ENCODE measurements around the gene THRAP3.
"Not testable (repeated sequence)": the region's sequence is repeated elsewhere in the genome, so short reads cannot be mapped to it uniquely, and the experiment has no call there.

The THRAP3 gene, protein sequence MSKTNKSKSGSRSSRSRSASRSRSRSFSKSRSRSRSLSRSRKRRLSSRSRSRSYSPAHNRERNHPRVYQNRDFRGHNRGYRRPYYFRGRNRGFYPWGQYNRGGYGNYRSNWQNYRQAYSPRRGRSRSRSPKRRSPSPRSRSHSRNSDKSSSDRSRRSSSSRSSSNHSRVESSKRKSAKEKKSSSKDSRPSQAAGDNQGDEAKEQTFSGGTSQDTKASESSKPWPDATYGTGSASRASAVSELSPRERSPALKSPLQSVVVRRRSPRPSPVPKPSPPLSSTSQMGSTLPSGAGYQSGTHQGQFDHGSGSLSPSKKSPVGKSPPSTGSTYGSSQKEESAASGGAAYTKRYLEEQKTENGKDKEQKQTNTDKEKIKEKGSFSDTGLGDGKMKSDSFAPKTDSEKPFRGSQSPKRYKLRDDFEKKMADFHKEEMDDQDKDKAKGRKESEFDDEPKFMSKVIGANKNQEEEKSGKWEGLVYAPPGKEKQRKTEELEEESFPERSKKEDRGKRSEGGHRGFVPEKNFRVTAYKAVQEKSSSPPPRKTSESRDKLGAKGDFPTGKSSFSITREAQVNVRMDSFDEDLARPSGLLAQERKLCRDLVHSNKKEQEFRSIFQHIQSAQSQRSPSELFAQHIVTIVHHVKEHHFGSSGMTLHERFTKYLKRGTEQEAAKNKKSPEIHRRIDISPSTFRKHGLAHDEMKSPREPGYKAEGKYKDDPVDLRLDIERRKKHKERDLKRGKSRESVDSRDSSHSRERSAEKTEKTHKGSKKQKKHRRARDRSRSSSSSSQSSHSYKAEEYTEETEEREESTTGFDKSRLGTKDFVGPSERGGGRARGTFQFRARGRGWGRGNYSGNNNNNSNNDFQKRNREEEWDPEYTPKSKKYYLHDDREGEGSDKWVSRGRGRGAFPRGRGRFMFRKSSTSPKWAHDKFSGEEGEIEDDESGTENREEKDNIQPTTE

DNA sequence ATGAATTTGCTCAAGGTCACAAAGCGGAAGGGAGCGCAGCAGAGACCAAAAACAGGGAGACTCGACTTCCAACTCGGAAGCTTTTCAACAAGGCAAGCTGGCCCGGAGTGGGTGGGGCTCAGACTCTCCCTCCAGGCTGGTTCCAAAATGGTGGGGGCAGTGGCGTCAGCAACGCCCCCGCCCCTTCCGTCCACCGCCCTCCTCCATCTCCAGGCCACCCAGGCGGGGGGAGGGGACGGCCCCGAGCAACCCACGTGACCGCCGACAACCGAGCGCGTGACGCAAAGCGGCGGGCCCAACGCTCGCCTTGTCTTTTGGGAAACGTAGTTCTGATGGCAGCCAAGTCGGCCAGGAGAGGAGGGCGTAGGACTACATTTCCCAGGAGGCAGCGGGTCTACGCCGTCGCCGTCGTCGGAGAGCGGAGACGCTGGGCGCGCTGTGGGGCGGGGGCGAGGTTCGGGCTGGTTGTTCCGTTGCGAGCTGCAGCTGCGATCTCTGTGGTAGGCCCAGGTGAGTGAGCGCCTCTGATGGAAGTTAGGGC is at the start of gene THRAP3:
Gene THRAP3, plus strand, starts transcription at position 448 of the 541 bp plus-strand sequence. CDS start 58,121 bp downstream, outside the sequence.
- in situ Hi-C loops (cut with MboI; ENCODE audit: low sequenced_read_pairs) = no loop called here

GRCh38 chr1:36174713-36175112 is 49.5 kb upstream of the THRAP3 start:
- in situ Hi-C loops (cut with MboI; ENCODE audit: low sequenced_read_pairs) = no loop called here

DNA sequence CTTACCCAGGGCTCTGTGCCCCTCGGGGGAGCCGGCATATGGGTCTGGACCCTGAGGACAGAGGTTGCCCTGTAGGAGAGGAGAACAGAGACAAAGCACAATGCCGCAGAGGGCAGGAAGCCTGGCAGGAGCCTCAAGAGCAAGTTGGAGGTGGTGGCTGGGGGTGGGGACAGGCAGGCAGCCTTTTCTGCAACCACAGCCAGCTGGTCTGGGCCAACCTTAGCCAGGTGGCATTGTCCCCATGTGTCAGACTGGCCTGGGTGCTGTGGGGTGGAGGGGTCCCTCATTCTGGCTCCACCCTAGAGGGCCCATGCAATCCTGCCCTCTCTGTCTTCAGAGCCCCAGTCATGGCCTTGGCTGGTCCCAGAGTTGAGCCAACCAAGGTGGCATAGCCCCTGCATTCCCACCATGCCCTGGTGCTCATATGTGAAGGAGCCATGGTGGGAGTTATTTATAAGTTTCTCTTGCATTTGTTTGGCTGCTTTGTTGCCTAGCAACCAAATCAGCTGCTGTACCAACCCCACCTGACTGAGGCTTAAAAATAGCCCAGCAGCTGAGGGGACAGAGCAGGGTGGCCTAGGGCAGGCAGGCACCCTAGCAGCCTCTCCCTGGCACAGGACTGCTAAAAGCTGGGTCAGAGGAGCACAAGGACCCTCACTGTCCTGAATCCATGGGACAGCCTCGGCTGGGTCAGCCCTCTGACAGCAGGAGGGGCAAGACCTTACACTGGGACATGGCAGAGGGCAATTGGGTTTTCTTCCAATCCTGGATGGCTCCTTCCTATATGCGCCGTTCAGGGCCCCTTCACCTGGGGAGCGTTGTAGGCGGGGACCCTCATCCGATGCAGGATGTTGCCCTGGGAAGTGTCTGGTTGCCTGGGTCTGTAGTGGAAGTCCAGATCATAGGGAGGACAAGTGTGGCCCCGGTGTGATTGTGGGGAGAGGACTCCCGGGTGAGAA is 48.8 kb upstream of the THRAP3 start:
- in situ Hi-C loops (cut with MboI; ENCODE audit: low sequenced_read_pairs) = no loop called here

DNA sequence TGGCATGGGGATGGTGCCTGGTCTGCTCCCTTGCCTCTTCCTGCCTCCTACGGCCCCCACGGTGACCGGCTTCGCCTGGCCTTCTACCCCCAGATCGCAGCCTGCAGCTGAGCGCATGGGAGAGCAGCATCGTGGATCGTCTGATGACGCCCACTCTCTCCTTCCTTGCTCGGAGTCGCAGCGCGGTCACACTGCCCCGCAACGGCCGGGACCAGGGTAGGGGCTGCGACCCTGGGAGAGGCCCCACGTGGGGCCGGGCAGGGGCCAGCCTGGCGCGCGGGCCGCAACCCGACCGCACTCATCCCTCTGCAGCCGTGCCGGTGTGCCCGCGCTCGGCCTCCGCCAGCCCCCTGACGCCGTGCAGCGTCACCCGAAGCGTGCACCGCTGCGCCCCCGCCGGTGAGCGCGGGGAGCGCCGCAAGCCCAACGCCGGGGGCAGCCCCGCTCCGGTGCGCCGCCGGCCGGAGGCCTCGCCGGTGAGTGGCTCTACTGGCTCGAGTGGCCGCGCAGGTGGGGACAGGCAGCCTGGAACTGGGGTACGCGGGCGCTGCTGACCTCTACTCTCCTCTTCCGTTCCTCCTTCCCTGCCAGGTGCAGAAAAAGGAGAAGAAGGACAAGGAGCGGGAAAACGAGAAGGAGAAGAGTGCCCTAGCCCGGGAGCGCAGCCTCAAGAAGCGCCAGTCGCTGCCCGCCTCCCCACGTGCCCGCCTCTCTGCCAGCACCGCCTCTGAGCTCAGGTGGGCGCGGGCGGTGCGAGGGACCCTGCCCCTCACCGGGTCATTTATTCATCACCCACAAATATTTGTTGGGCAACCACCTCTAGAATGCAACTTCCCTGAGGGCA is 47.9 kb upstream of the THRAP3 start:
- in situ Hi-C loops (cut with MboI; ENCODE audit: low sequenced_read_pairs) = no loop called here

DNA sequence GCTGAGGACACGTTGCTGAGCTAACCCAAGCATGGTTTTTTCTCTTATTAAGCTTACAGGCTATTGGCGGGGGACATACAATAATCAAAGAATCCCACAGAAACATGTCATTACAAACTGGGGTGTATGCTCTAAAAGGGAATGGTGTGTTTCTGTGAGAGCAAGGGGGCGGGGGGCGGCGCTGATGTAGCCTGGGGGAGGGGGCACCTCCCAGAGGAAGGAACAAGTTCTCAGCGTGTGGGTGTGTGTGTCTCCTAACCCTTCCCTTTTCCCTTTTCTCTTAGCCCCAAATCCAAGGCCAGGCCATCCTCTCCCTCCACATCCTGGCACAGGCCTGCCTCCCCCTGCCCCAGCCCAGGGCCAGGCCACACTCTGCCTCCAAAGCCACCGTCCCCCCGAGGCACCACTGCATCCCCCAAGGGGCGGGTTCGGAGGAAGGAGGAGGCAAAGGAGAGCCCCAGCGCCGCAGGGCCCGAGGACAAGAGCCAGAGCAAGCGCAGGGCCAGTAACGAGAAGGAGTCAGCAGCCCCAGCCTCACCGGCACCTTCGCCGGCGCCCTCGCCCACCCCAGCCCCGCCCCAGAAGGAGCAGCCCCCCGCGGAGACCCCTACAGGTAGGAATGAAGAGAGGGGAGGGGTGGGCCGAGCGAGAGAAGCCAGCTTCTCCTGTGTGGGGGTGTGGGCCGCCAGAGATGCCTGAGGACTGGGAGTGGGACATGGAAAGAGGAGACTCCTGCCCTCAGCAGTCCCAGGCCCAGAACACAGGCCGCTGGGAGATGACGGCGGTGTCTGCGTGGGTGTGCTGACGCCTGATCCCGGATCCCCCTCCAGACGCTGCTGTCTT is 46.4 kb upstream of the THRAP3 start:
- in situ Hi-C loops (cut with MboI; ENCODE audit: low sequenced_read_pairs) = no loop called here

DNA sequence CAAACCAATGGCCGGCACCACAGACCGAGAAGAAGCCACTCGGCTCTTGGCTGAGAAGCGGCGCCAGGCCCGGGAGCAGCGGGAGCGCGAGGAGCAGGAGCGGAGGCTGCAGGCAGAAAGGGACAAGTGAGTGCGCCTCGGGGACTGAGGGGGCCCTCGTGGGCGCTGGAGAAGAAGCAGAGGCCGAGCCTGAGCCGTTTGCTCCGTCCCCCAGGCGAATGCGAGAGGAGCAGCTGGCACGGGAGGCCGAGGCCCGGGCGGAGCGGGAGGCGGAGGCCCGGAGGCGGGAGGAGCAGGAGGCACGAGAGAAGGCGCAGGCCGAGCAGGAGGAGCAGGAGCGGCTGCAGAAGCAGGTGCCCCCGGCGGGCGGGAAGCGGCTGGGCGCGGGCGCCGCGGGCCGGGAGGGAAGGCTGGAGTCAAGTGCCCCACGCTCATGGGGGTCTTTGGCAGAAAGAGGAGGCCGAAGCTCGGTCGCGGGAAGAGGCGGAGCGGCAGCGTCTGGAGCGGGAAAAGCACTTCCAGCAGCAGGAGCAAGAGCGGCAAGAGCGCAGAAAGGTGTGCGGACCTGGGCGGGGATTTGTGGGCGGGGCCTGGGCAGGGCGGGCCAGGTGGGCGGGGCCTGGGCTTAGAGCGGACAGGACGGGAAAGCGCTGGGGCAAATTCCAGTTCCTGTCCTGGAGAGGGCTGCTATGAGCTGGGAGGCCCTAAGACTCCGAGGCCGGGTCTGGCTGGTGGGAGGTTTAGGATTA is 45.6 kb upstream of the THRAP3 start:
- in situ Hi-C loops (cut with MboI; ENCODE audit: low sequenced_read_pairs) = no loop called here

DNA sequence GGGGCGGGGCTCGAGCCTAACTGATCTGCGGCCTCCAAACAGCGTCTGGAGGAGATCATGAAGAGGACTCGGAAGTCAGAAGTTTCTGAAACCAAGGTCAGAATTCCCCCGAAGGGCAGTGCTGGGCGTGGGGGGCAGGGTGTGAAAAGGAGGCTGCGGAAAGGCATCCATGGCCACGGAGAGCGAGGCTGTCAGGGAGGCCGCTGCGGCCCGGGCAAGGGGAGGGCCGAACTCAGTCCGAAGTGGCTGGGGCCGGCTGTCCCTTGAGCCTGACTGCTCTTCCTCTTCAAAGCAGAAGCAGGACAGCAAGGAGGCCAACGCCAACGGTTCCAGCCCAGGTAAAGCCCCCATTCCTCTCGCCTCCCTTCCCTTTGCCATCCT is 45.0 kb upstream of the THRAP3 start:
- in situ Hi-C loops (cut with MboI; ENCODE audit: low sequenced_read_pairs) = no loop called here

- in situ Hi-C loops (cut with MboI; ENCODE audit: low sequenced_read_pairs) = no loop called here
Measured at GRCh38 chr1:36182734-36183133, 41.5 kb upstream of the THRAP3 start.

DNA sequence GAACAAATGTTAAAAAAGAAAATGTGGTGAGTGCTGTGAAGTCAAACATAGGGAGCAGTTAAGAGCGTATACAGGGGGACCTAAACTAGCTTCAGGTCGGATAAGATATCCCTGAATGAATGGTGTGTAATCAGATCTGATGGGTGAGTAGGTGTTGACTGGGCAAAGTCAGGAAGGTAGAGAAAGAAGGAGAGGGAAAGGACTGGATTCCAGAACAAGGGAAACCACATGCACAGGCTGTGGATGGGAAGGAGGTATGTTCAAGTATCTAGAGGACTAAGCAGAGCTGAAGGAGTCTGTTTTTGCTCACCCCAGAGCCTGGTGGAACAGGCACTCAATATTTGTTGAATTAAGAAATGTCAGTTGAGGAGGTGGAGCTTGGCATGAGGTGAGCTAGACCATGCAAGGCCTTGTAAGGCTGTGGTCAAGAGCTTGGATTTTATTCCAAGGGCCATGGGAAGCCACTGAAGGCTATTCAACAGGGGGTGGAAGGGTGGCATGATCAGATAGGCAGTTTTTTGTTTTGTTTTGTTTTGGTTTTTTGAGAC is 40.9 kb upstream of the THRAP3 start:
- in situ Hi-C loops (cut with MboI; ENCODE audit: low sequenced_read_pairs) = no loop called here

GRCh38 chr1:36187800-36188593 is 36.2 kb upstream of the THRAP3 start:
- in situ Hi-C loops (cut with MboI; ENCODE audit: low sequenced_read_pairs) = no loop called here

DNA sequence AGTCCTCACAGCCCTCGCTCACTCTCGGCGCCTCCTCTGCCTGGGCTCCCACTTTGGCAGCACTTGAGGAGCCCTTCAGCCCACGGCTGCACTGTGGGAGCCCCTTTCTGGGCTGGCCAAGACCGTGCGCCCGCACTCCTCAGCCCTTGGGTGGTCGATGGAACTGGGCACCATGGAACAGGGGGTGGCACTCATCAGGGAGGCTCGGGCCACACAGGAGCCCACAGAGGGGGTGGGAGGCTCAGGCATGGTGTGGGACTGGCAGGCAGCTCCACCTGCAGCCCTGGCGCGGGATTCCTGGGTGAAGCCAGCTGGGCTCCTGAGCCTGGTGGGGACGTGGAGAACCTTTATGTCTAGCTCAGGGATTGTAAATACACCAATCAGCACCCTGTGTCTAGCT is 27.4 kb upstream of the THRAP3 start:
- in situ Hi-C loops (cut with MboI; ENCODE audit: low sequenced_read_pairs) = not testable (repeated sequence)

- in situ Hi-C loops (cut with MboI; ENCODE audit: low sequenced_read_pairs) = no loop called here
Measured at GRCh38 chr1:36198641-36199040, 25.6 kb upstream of the THRAP3 start.

- in situ Hi-C loops (cut with MboI; ENCODE audit: low sequenced_read_pairs) = no loop called here
Measured at GRCh38 chr1:36199934-36200741, 24.1 kb upstream of the THRAP3 start.

GRCh38 chr1:36203027-36203553 is 21.2 kb upstream of the THRAP3 start:
- in situ Hi-C loops (cut with MboI; ENCODE audit: low sequenced_read_pairs) = no loop called here

- in situ Hi-C loops (cut with MboI; ENCODE audit: low sequenced_read_pairs) = no loop called here
Measured at GRCh38 chr1:36203554-36204346, 20.5 kb upstream of the THRAP3 start.
